Loucy (cell line): ENCODE results near the gene TRPV6.

Source experiments
- H2AFZ ChIP-seq: fragments of 200-600 bp; sonication (generic); 2 replicates; pipeline ENCODE4 v1.6.0; 2016; ENCODE audit warnings: antibody characterized with exemption, mild to moderate bottlenecking, low read length, moderate library complexity
- H3F3A ChIP-seq: fragments of 200-600 bp; 2 replicates; pipeline ENCODE4 v1.6.0; 2016; ENCODE audit warnings: antibody characterized with exemption, low read depth, mild to moderate bottlenecking
- H3K27me3 ChIP-seq: fragments of 200-600 bp; sonication (generic); 2 replicates; pipeline ENCODE4 v1.6.1; 2014; ENCODE audit warnings: low read length, mild to moderate bottlenecking; ENCODE audit not compliant: insufficient read depth, poor library complexity, severe bottlenecking
- H3K36me3 ChIP-seq: fragments of 200-600 bp; sonication (generic); 2 replicates; pipeline ENCODE4 v1.6.1; 2016; ENCODE audit warnings: low read length; ENCODE audit not compliant: insufficient read depth
- H3K4me1 ChIP-seq: fragments of 200-600 bp; sonication (generic); 2 replicates; pipeline ENCODE4 v1.5.1; 2014; ENCODE audit warnings: low read length, mild to moderate bottlenecking; ENCODE audit not compliant: insufficient read depth, poor library complexity, severe bottlenecking
- H3K4me2 ChIP-seq: fragments of 200-600 bp; sonication (generic); 2 replicates; pipeline ENCODE4 v1.6.0; 2014; ENCODE audit warnings: antibody characterized with exemption, low read length, low read depth, mild to moderate bottlenecking; ENCODE audit not compliant: poor library complexity, severe bottlenecking
- H3K4me3 ChIP-seq: fragments of 200-600 bp; sonication (generic); 2 replicates; pipeline ENCODE4 v1.5.1; 2014; ENCODE audit warnings: low read length, mild to moderate bottlenecking, mixed read lengths; ENCODE audit not compliant: poor library complexity, severe bottlenecking
- H3K79me2 ChIP-seq: fragments of 200-600 bp; sonication (generic); 2 replicates; pipeline ENCODE4 v1.6.1; 2014; ENCODE audit warnings: low read length; ENCODE audit not compliant: insufficient read depth
- H3K9ac ChIP-seq: fragments of 200-600 bp; sonication (generic); 2 replicates; pipeline ENCODE4 v1.6.0; 2014; ENCODE audit warnings: mild to moderate bottlenecking, low read depth, low read length, moderate library complexity; ENCODE audit not compliant: poor library complexity, severe bottlenecking
- H3K9me2 ChIP-seq: fragments of 200-600 bp; sonication (generic); replicated peaks from 2 replicates; pipeline ENCODE4 v1.6.1; 2016; ENCODE audit warnings: low read depth, low read length, mixed read lengths
- H3K9me3 ChIP-seq: fragments of 200-600 bp; sonication (generic); 2 replicates; pipeline ENCODE4 v1.6.1; 2014; ENCODE audit warnings: mild to moderate bottlenecking, antibody characterized with exemption, low read length, low read depth; ENCODE audit not compliant: insufficient read depth
- H4K20me1 ChIP-seq: fragments of 200-600 bp; sonication (generic); 2 replicates; pipeline ENCODE4 v1.6.0; 2014; ENCODE audit warnings: antibody characterized with exemption, low read length, mild to moderate bottlenecking; ENCODE audit not compliant: insufficient read depth, poor library complexity, severe bottlenecking
- EZH2phosphoT487 ChIP-seq: fragments of 200-600 bp; IDR thresholded peaks from 2 replicates; pipeline ENCODE4 v1.6.1; 2018; ENCODE audit warnings: antibody characterized with exemption, mild to moderate bottlenecking, moderate library complexity, borderline replicate concordance
- TF ChIP-seq, protein P1 (sequence below): fragments of 200-600 bp; sonication (generic); conservative IDR thresholded peaks from 2 replicates; pipeline ENCODE4 v1.5.1; 2014; ENCODE audit warnings: mild to moderate bottlenecking, antibody characterized with exemption, low read length

The TRPV6 gene

DNA sequence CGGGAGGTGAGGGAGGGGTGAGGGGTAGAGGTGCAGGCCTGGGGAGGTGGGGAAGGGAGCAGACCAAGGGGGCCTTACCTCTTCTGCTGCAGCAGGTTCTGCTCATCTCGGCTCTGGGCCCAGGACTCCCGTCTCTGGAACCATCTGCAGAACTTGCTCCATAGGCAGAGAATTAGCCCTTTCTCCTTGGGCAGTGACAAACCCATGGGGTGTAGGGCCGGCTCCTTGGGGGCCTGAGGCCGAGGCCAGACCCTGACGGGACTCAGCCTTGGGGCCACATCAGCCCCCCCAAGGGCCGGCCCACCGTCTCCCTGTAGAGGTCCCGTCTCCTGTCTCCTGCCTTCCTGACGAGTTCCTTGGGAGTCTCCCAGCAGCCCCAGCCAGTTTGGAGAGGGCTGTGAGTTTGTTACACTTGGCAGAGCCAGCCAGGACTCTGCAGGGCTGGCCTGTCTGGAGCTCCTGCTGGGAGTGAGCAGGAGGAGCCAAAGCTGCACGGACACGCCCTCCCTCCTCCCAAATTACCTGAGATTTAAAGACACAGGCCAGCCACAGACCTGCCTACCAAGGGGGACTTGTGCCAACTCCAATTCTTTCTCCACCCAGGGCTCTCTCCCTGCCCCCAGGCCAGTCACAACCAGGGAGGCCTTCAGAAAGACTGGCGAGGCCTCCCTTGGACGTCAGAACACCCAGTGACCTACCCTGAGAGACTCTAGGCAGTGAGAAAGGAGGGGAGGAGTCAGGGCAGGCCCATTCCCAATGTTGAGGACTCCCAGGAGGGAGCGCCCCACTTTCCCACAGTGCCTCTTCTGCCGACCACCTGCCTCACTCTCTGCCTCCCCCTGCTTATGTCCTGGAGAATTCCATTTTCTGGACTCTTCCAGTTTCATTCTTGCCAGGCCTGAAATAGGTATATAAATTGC is at the start of gene TRPV6:
TSS of gene TRPV6 (minus strand) at position 435 of the 920 bp plus-strand sequence.
- Histone ChIP-seq H3K79me2 (no peaks in the 10 kb centered on the region), H3K4me1 (no peaks in the 10 kb centered on the region), H2AFZ (no peak within 1 kb of the TSS), H3F3A (no peaks in the 10 kb centered on the region), H3K9me2 (no peaks in the 10 kb centered on the region), H3K27me3 (no peaks in the 10 kb centered on the region), H3K4me3 (no peak within 1 kb of the TSS), H3K4me2 (no peak within 1 kb of the TSS), H3K36me3 (no peaks in the 10 kb centered on the region), H4K20me1 (no peaks in the 10 kb centered on the region), H3K9ac (no peak within 1 kb of the TSS), H3K9me3 (no peaks in the 10 kb centered on the region)
- TF ChIP-seq EZH2phosphoT487, result no peak
- TF ChIP-seq, protein P1, sequence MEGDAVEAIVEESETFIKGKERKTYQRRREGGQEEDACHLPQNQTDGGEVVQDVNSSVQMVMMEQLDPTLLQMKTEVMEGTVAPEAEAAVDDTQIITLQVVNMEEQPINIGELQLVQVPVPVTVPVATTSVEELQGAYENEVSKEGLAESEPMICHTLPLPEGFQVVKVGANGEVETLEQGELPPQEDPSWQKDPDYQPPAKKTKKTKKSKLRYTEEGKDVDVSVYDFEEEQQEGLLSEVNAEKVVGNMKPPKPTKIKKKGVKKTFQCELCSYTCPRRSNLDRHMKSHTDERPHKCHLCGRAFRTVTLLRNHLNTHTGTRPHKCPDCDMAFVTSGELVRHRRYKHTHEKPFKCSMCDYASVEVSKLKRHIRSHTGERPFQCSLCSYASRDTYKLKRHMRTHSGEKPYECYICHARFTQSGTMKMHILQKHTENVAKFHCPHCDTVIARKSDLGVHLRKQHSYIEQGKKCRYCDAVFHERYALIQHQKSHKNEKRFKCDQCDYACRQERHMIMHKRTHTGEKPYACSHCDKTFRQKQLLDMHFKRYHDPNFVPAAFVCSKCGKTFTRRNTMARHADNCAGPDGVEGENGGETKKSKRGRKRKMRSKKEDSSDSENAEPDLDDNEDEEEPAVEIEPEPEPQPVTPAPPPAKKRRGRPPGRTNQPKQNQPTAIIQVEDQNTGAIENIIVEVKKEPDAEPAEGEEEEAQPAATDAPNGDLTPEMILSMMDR, result no peak

DNA sequence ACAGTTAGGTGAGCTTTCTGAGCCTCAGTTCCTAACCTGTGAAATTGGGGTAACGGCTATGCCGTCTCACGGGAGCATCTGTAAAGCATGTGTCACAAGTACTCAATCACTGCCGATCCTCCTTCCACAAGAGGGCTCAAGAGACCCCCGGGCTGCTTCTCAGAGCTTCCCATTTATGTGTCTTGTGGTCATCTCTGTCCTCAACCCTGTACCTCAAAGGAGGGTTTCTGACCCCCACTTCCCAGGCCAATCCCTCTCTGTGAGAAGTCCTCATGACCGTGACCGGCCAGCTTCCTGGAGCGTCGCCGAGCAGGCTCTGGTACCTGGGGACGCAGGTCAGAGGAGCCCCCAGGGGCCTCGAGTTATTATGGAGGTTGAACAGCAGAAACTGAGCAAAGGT is 48.5 kb upstream of the TRPV6 start:
- H3K9me2 ChIP-seq, result no peaks in the 10 kb centered on the region
- no peaks in the 10 kb centered on the region for H3K79me2 ChIP-seq
- H3F3A ChIP-seq, result no peaks in the 10 kb centered on the region
- no peaks in the 10 kb centered on the region for H3K36me3 ChIP-seq
- H4K20me1 ChIP-seq, result no peaks in the 10 kb centered on the region
- H3K4me2 ChIP-seq, result no peak overlapping the region
- no peaks in the 10 kb centered on the region for H3K27me3 ChIP-seq
- H2AFZ ChIP-seq, result no peak overlapping the region
- H3K9me3 ChIP-seq, result no peaks in the 10 kb centered on the region
- no peak for TF ChIP-seq EZH2phosphoT487
- TF ChIP-seq, protein P1, result no peak
- no peak overlapping the region for H3K9ac ChIP-seq
- H3K4me1 ChIP-seq, result peaks cover 13% of the 10 kb centered on the region
- no peak overlapping the region for H3K4me3 ChIP-seq

DNA sequence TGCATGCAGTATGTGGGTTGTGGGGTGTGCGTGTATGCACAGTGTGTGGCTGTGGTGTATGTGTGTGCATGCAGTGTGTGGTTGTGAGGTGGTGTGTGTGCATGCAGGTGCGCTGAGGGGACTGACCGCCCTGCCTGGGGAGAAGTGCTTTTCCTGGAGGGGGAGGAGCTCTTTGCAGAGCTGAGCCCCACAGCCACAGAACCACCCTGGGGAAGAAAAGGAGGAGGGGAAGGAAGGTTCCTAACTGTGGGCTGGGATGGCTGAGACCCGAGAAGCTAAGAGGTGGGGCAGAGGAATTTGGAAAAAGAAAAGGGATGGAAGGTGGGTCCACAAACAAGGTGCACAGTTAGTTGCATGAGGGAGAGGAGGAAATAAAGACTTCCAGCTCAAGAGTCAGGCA is 48.1 kb upstream of the TRPV6 start, which contains the start of gene TRPV5:
TSS of gene TRPV5 (minus strand) at position 123 of the 400 bp plus-strand sequence. CDS start 287 bp downstream, outside the sequence.
- no peaks in the 10 kb centered on the region for H3K27me3 ChIP-seq
- H4K20me1 ChIP-seq, result no peaks in the 10 kb centered on the region
- H3F3A ChIP-seq, result no peaks in the 10 kb centered on the region
- peak within 1 kb of the TSS; percentile 1 for H3K4me2 ChIP-seq
- no peak within 1 kb of the TSS for H2AFZ ChIP-seq
- no peaks in the 10 kb centered on the region for H3K36me3 ChIP-seq
- H3K4me1 ChIP-seq, result peaks cover 13% of the 10 kb centered on the region
- TF ChIP-seq, protein P1, result no peak
- no peak for TF ChIP-seq EZH2phosphoT487
- no peaks in the 10 kb centered on the region for H3K79me2 ChIP-seq
- no peak within 1 kb of the TSS for H3K4me3 ChIP-seq
- no peak within 1 kb of the TSS for H3K9ac ChIP-seq
- no peaks in the 10 kb centered on the region for H3K9me2 ChIP-seq
- no peaks in the 10 kb centered on the region for H3K9me3 ChIP-seq
